ENCODE measurements around the gene WDHD1. TPM values are rescaled to one million over a fixed set of nuclear protein-coding genes. Genes with fewer than 3 reads are reported as not detected.
A peak's percentile ranks its signal among the peaks of the same experiment; 100 is the strongest.
"Not testable (repeated sequence)": the region's sequence is repeated elsewhere in the genome, so short reads cannot be mapped to it uniquely, and the experiment has no call there.

Gene WDHD1
- polyA plus RNA-seq, 5 donors = 11.8 to 25.4 (median 19.2) TPM

GRCh38 chr14:54906075-54906474, 120.8 kb downstream of the WDHD1 start:
- no peak for DNase-seq

- DNase-seq = peak; percentile 69 to 70
Measured at GRCh38 chr14:54902521-54903420, 124.1 kb downstream of the WDHD1 start, which contains the start of gene GCH1. Gene GCH1, minus strand, starts transcription at chr14:54902826. Its CDS starts 163 bp downstream, at chr14:54902663.

- peak; percentile 59 to 62 for DNase-seq
Measured at GRCh38 chr14:54902143-54902520, 124.8 kb downstream of the WDHD1 start.

GRCh38 chr14:54901380-54902142, 125.3 kb downstream of the WDHD1 start:
- peak in 1 of 2 donors; percentile 34 for DNase-seq

GRCh38 chr14:54899573-54899972, 127.3 kb downstream of the WDHD1 start:
- DNase-seq = no peak

- DNase-seq = not testable (repeated sequence)
Measured at GRCh38 chr14:54897809-54898555, 128.9 kb downstream of the WDHD1 start.

- no peak for DNase-seq
Measured at GRCh38 chr14:54895683-54896082, 131.2 kb downstream of the WDHD1 start.

- no peak for DNase-seq
Measured at GRCh38 chr14:54894995-54895394, 131.9 kb downstream of the WDHD1 start.

- DNase-seq = no peak
Measured at GRCh38 chr14:54893151-54893760, 133.6 kb downstream of the WDHD1 start.

GRCh38 chr14:54891471-54892245, 135.2 kb downstream of the WDHD1 start:
- no peak for DNase-seq

- DNase-seq = no peak
Measured at GRCh38 chr14:54890788-54891187, 136.1 kb downstream of the WDHD1 start.

GRCh38 chr14:54889919-54890318, 137.0 kb downstream of the WDHD1 start:
- no peak for DNase-seq

Other genes with a start within 250 kb of the WDHD1 start
- gene GCH1, start 124.3 kb downstream of the WDHD1 start, polyA plus RNA-seq (ENCODE audit: insufficient read depth in 1 of 5, insufficient read length in 5 of 5, low replicate concordance in 1 of 5) = 1 to 10 TPM; 5.6 to 8.1 (median 6.0) TPM
- 10 to 100 TPM; 10.9 to 18.5 (median 13.4) TPM for gene SOCS4, start 137 bp upstream of the WDHD1 start, polyA plus RNA-seq (ENCODE audit: insufficient read depth in 1 of 5, insufficient read length in 5 of 5, low replicate concordance in 1 of 5)
- 10 to 100 TPM; 72.5 to 91.3 (median 88.1) TPM for gene MAPK1IP1L, start 24.5 kb upstream of the WDHD1 start, polyA plus RNA-seq (ENCODE audit: insufficient read depth in 1 of 5, insufficient read length in 5 of 5, low replicate concordance in 1 of 5)
- 10 to 100 TPM; 43.2 to 63.4 (median 45.7) TPM for gene LGALS3, start 102.2 kb upstream of the WDHD1 start, polyA plus RNA-seq (ENCODE audit: insufficient read depth in 1 of 5, insufficient read length in 5 of 5, low replicate concordance in 1 of 5)
- 10 to 100 TPM; 14.7 to 65.2 (median 29.7) TPM for gene DLGAP5, start 164.5 kb upstream of the WDHD1 start, polyA plus RNA-seq (ENCODE audit: insufficient read depth in 1 of 5, insufficient read length in 5 of 5, low replicate concordance in 1 of 5)
- gene FBXO34, start 244.3 kb upstream of the WDHD1 start, polyA plus RNA-seq (ENCODE audit: insufficient read depth in 1 of 5, insufficient read length in 5 of 5, low replicate concordance in 1 of 5) = 10 to 100 TPM; 28.1 to 43.2 (median 36.9) TPM